H54 (cell line): ENCODE results near the gene GRID1.
A peak's percentile ranks its signal among the peaks of the same experiment; 100 is the strongest.

Experiments
- DNase-seq: peaks from one replicate; pipeline ENCODE4 v3.0.0; 2011; ENCODE audit warnings: low spot score, mixed read lengths; ENCODE audit not compliant: insufficient read length
- FAIRE-seq: peaks from 3 replicates; lab custom pipeline; 2011; peaks lifted over from hg19 to GRCh38; lab: Jason Lieb, UNC
- POLR2A ChIP-seq: IDR thresholded peaks from 2 replicates; pipeline ENCODE4 v1.6.1; 2011; ENCODE audit warnings: low read depth, mild to moderate bottlenecking, low read length

GRID1 gene

GRCh38 chr10:85788570-85788969, 578.0 kb downstream of the GRID1 start:
- FAIRE-seq (no peak), DNase-seq (no peak)

GRCh38 chr10:85787881-85788280, 578.7 kb downstream of the GRID1 start:
- no peak for TF ChIP-seq POLR2A
- DNase-seq (no peak), FAIRE-seq (no peak)

More at GRCh38 chr10:85788570-85788969, 578.0 kb downstream of the GRID1 start:
- no peak for TF ChIP-seq POLR2A

- no peak for TF ChIP-seq POLR2A
- DNase-seq, result no peak
- FAIRE-seq, result no peak
Measured at GRCh38 chr10:85787393-85787792, 579.2 kb downstream of the GRID1 start.

- DNase-seq (no peak), FAIRE-seq (no peak)
- no peak for TF ChIP-seq POLR2A
Measured at GRCh38 chr10:85786401-85786899, 580.1 kb downstream of the GRID1 start.

GRCh38 chr10:85784792-85785191, 581.8 kb downstream of the GRID1 start:
- DNase-seq, result no peak
- no peak for TF ChIP-seq POLR2A
- FAIRE-seq, result no peak

GRCh38 chr10:85781404-85781803, 585.2 kb downstream of the GRID1 start:
- no peak for FAIRE-seq
- TF ChIP-seq POLR2A, result no peak

GRCh38 chr10:85778074-85778473, 588.5 kb downstream of the GRID1 start:
- FAIRE-seq (no peak), DNase-seq (no peak)
- TF ChIP-seq POLR2A, result no peak

More at GRCh38 chr10:85781404-85781803, 585.2 kb downstream of the GRID1 start:
- no peak for DNase-seq

- no peak for FAIRE-seq
- TF ChIP-seq POLR2A, result no peak
- DNase-seq, result no peak
Measured at GRCh38 chr10:85767891-85768290, 598.7 kb downstream of the GRID1 start.

GRCh38 chr10:85764108-85764507, 602.5 kb downstream of the GRID1 start:
- FAIRE-seq (no peak), DNase-seq (no peak)
- no peak for TF ChIP-seq POLR2A

- DNase-seq, result no peak
- no peak for FAIRE-seq
- no peak for TF ChIP-seq POLR2A
Measured at GRCh38 chr10:85761906-85762445, 604.6 kb downstream of the GRID1 start.

- FAIRE-seq, result no peak
- TF ChIP-seq POLR2A, result no peak
- peak; percentile 15 for DNase-seq
Measured at GRCh38 chr10:85741626-85742300, 624.8 kb downstream of the GRID1 start.

GRCh38 chr10:85735997-85736396, 630.6 kb downstream of the GRID1 start:
- no peak for TF ChIP-seq POLR2A
- FAIRE-seq (no peak), DNase-seq (no peak)

- TF ChIP-seq POLR2A, result no peak
- FAIRE-seq (no peak), DNase-seq (no peak)
Measured at GRCh38 chr10:85734791-85735190, 631.8 kb downstream of the GRID1 start.

GRCh38 chr10:85724215-85724614, 642.4 kb downstream of the GRID1 start:
- no peak for FAIRE-seq
- DNase-seq, result no peak
- no peak for TF ChIP-seq POLR2A
